ENCODE data around the gene CECR2.

- TF ChIP-seq POLR2AphosphoS5 (IDR thresholded peaks at IDR 0.05; ENCODE audit: borderline replicate concordance, low read depth, low read length) (no peak), EZH2 (IDR thresholded peaks at IDR 0.05) (no peak), FOXP2 (optimal IDR thresholded peaks at IDR 0.05; ENCODE audit: control extremely low read depth, extremely low read length, insufficient read depth) (no peak)
Measured at GRCh38 chr22:17549183-17549582, 179.9 kb downstream of the CECR2 start.

Data from SK-N-MC (cell line).